ENCODE results near the gene ERCC2. TPM values are rescaled to one million over a fixed set of nuclear protein-coding genes. Genes with fewer than 3 reads are reported as not detected.

The ERCC2 gene
- total RNA-seq, 1 donor from 2014 or later = 31.0 TPM

GRCh38 chr19:45418802-45419201 is 48.4 kb upstream of the ERCC2 start:
- Mint-ChIP-seq H3K4me3 (no peak overlapping the region), H3K36me3 (peaks cover 23% of the 10 kb centered on the region), H3K27ac (no peak overlapping the region), H3K27me3 (ENCODE audit: insufficient read depth, low read depth) (peaks cover 8% of the 10 kb centered on the region), H3K9me3 (no peaks in the 10 kb centered on the region), H3K4me1 (peaks cover 15% of the 10 kb centered on the region)
- peaks cover 13% of the 10 kb centered on the region for H4K20me1 ChIP-seq (ENCODE audit: low read depth)
- TF ChIP-seq CTCF (IDR thresholded peaks at IDR 0.05) (no peak), EZH2 (IDR thresholded peaks at IDR 0.05) (no peak), EZH2phosphoT487 (IDR thresholded peaks at IDR 0.05) (no peak)
- no peaks in the 10 kb centered on the region for H3K36me3 ChIP-seq
- H3K9ac ChIP-seq = no peak overlapping the region
- no peak overlapping the region for H3K4me3 ChIP-seq
- H3K4me2 ChIP-seq = no peak overlapping the region
- no peaks in the 10 kb centered on the region for H3K4me1 ChIP-seq
- H3F3A ChIP-seq (ENCODE audit: low read depth) = peaks cover 7% of the 10 kb centered on the region
- H3K9me3 ChIP-seq (ENCODE audit: low read depth) = no peaks in the 10 kb centered on the region
- no peak overlapping the region for H3K27ac ChIP-seq
- peaks cover 15% of the 10 kb centered on the region for H3K79me2 ChIP-seq (ENCODE audit: low read depth)
- DNase-seq (ENCODE audit: low spot score) = no peak
- H2AFZ ChIP-seq (replicated peaks) = no peak overlapping the region
- no peaks in the 10 kb centered on the region for H3K27me3 ChIP-seq

GRCh38 chr19:45417151-45417550 is 46.8 kb upstream of the ERCC2 start:
- no peak for DNase-seq (ENCODE audit: low spot score)
- H3K27ac Mint-ChIP-seq = no peak overlapping the region

GRCh38 chr19:45414468-45414867 is 44.1 kb upstream of the ERCC2 start:
- no peaks in the 10 kb centered on the region for H3F3A ChIP-seq (ENCODE audit: low read depth)
- H3K9ac ChIP-seq = no peak overlapping the region
- H4K20me1 ChIP-seq (ENCODE audit: low read depth) = no peaks in the 10 kb centered on the region
- peaks cover 21% of the 10 kb centered on the region for H3K36me3 Mint-ChIP-seq
- H3K4me1 ChIP-seq = no peaks in the 10 kb centered on the region
- no peaks in the 10 kb centered on the region for H3K9me3 Mint-ChIP-seq
- H3K27me3 ChIP-seq = no peaks in the 10 kb centered on the region
- no peak overlapping the region for H2AFZ ChIP-seq (replicated peaks)
- no peaks in the 10 kb centered on the region for H3K36me3 ChIP-seq
- TF ChIP-seq EZH2phosphoT487 (IDR thresholded peaks at IDR 0.05) (no peak), EZH2 (IDR thresholded peaks at IDR 0.05) (no peak), CTCF (IDR thresholded peaks at IDR 0.05) (no peak)
- no peak for DNase-seq (ENCODE audit: low spot score)
- no peak overlapping the region for H3K27ac ChIP-seq
- H3K9me3 ChIP-seq (ENCODE audit: low read depth) = no peaks in the 10 kb centered on the region
- no peak overlapping the region for H3K27ac Mint-ChIP-seq
- H3K79me2 ChIP-seq (ENCODE audit: low read depth) = no peaks in the 10 kb centered on the region
- no peak overlapping the region for H3K4me3 ChIP-seq
- no peak overlapping the region for H3K4me2 ChIP-seq
- peaks cover 6% of the 10 kb centered on the region for H3K27me3 Mint-ChIP-seq (ENCODE audit: insufficient read depth, low read depth)
- no peaks in the 10 kb centered on the region for H3K4me1 Mint-ChIP-seq
- H3K4me3 Mint-ChIP-seq = no peak overlapping the region

More at GRCh38 chr19:45417151-45417550, 46.8 kb upstream of the ERCC2 start:
- Histone ChIP-seq H4K20me1 (ENCODE audit: low read depth) (peaks cover 7% of the 10 kb centered on the region), H3K27me3 (no peaks in the 10 kb centered on the region), H3K79me2 (ENCODE audit: low read depth) (peaks cover 4% of the 10 kb centered on the region), H3F3A (ENCODE audit: low read depth) (no peaks in the 10 kb centered on the region), H2AFZ (replicated peaks) (no peak overlapping the region), H3K27ac (no peak overlapping the region), H3K4me3 (no peak overlapping the region), H3K36me3 (no peaks in the 10 kb centered on the region), H3K4me2 (no peak overlapping the region), H3K9me3 (ENCODE audit: low read depth) (no peaks in the 10 kb centered on the region), H3K4me1 (no peaks in the 10 kb centered on the region), H3K9ac (no peak overlapping the region)
- Mint-ChIP-seq H3K36me3 (peaks cover 29% of the 10 kb centered on the region), H3K9me3 (no peaks in the 10 kb centered on the region), H3K4me3 (no peak overlapping the region), H3K4me1 (peaks cover 4% of the 10 kb centered on the region), H3K27me3 (ENCODE audit: insufficient read depth, low read depth) (peaks cover 8% of the 10 kb centered on the region)
- TF ChIP-seq EZH2 (IDR thresholded peaks at IDR 0.05) = no peak
- no peak for TF ChIP-seq CTCF (IDR thresholded peaks at IDR 0.05)
- no peak for TF ChIP-seq EZH2phosphoT487 (IDR thresholded peaks at IDR 0.05)
